Measurements from ENCODE around the gene UBL4A.

GRCh38 chrX:154485150-154486051 lies 1.0 kb downstream of the UBL4A start:
- TF ChIP-seq CTCF (IDR thresholded peaks at IDR 0.05): no peak
- TF ChIP-seq POLR2A (IDR thresholded peaks at IDR 0.05): no peak

All from uterus (tissue), 2 donors.